GM19099 (cell line): ENCODE results near the gene KLHL29.

Source experiments
- POLR2A ChIP-seq: IDR thresholded peaks from 3 replicates; pipeline ENCODE4 v1.6.1; 2011; ENCODE audit warnings: low read depth; ENCODE audit not compliant: insufficient read length; ENCODE audit errors: extremely low read depth

The KLHL29 gene

GRCh38 chr2:23622966-23623675 lies 238.1 kb downstream of the KLHL29 start:
- no peak for TF ChIP-seq POLR2A

GRCh38 chr2:23624378-23624777 lies 239.4 kb downstream of the KLHL29 start:
- TF ChIP-seq POLR2A: no peak

- no peak for TF ChIP-seq POLR2A
Measured at GRCh38 chr2:23624915-23625314, 239.9 kb downstream of the KLHL29 start.

- no peak for TF ChIP-seq POLR2A
Measured at GRCh38 chr2:23625726-23626125, 240.7 kb downstream of the KLHL29 start.

GRCh38 chr2:23626701-23627230 lies 241.8 kb downstream of the KLHL29 start:
- TF ChIP-seq POLR2A: no peak

GRCh38 chr2:23627236-23628009 lies 242.4 kb downstream of the KLHL29 start:
- TF ChIP-seq POLR2A: no peak

- TF ChIP-seq POLR2A: no peak
Measured at GRCh38 chr2:23628926-23629771, 244.2 kb downstream of the KLHL29 start.

- no peak for TF ChIP-seq POLR2A
Measured at GRCh38 chr2:23629772-23630480, 244.9 kb downstream of the KLHL29 start.

GRCh38 chr2:23630961-23631360 lies 246.0 kb downstream of the KLHL29 start:
- TF ChIP-seq POLR2A: no peak

GRCh38 chr2:23631389-23631788 lies 246.4 kb downstream of the KLHL29 start:
- no peak for TF ChIP-seq POLR2A

GRCh38 chr2:23632386-23632785 lies 247.4 kb downstream of the KLHL29 start:
- TF ChIP-seq POLR2A: no peak

- TF ChIP-seq POLR2A: no peak
Measured at GRCh38 chr2:23632831-23633395, 247.9 kb downstream of the KLHL29 start.

GRCh38 chr2:23633966-23634365 lies 249.0 kb downstream of the KLHL29 start:
- TF ChIP-seq POLR2A: no peak

GRCh38 chr2:23635442-23636340 lies 250.7 kb downstream of the KLHL29 start:
- no peak for TF ChIP-seq POLR2A

GRCh38 chr2:23636426-23636825 lies 251.4 kb downstream of the KLHL29 start:
- TF ChIP-seq POLR2A: no peak
